Tibial nerve (tissue), 4 donors: Measurements from ENCODE around the gene PIGQ.

Source experiments
- CTCF ChIP-seq, 5 experiments: fragments of 200-600 bp in 3 of 5; fragments of 450-650 bp in 2 of 5; sonication (generic) in 3 of 5; IDR thresholded peaks; one replicate each; pipeline ENCODE4 v1.5.1; 2016 to 2019; ENCODE audit warnings: antibody characterized with exemption in 5 of 5, mild to moderate bottlenecking in 3 of 5, moderate library complexity in 2 of 5
- EP300 ChIP-seq, 2 donors: sonication (generic); formaldehyde crosslinking; IDR thresholded peaks; one replicate each; pipeline ENCODE4 v1.6.1; 2017; ENCODE audit warnings: antibody characterized with exemption in 2 of 2, mild to moderate bottlenecking in 1 of 2
- POLR2A ChIP-seq, 2 donors: fragments of 450-650 bp; IDR thresholded peaks; one replicate each; pipeline ENCODE4 v1.6.1; 2017; ENCODE audit warnings: antibody characterized with exemption in 2 of 2, mild to moderate bottlenecking in 2 of 2, moderate library complexity in 2 of 2

GRCh38 chr16:582218-582613 is 12.4 kb downstream of the PIGQ start:
- TF ChIP-seq CTCF (IDR thresholded peaks at IDR 0.05) (no peak), EP300 (IDR thresholded peaks at IDR 0.05) (no peak), POLR2A (IDR thresholded peaks at IDR 0.05) (no peak)
